Right renal pelvis (tissue), 4 donors: Measurements from ENCODE around the gene ZNF609. TPM values are rescaled to one million over a fixed set of nuclear protein-coding genes. Genes with fewer than 3 reads are reported as not detected.

Source experiments
- DNase-seq, 4 donors: peaks; one replicate each; pipeline ENCODE4 v3.0.0-alpha.2; 2013; ENCODE audit warnings: low read depth in 4 of 4, low spot score in 3 of 4, missing footprints in 1 of 4
- polyA plus RNA-seq, 4 donors: library from polyadenylated mRNA; unstranded; fragments of 120-200 nt; gene quantifications; one replicate each; pipeline ENCODE4 v1.2.1, GENCODE V29; 2013; ENCODE audit not compliant: insufficient read length in 4 of 4

Gene ZNF609
- polyA plus RNA-seq, 4 donors, result 34.9 to 37.7 (median 36.3) TPM

- no peak for DNase-seq
These were observed 250.5 kb downstream of the ZNF609 start for GRCh38 chr15:64710676-64711428.

- DNase-seq, result no peak
These were observed 252.0 kb downstream of the ZNF609 start for GRCh38 chr15:64712353-64712752.

- DNase-seq, result no peak
These were observed 253.2 kb downstream of the ZNF609 start for GRCh38 chr15:64713592-64713991.

- DNase-seq, result no peak
These were observed 256.1 kb downstream of the ZNF609 start for GRCh38 chr15:64716452-64716851.

- DNase-seq, result no peak
These were observed 256.8 kb downstream of the ZNF609 start for GRCh38 chr15:64717130-64717529.

GRCh38 chr15:64717735-64718495, 257.5 kb downstream of the ZNF609 start:
- DNase-seq, result no peak

GRCh38 chr15:64720188-64720587, 259.8 kb downstream of the ZNF609 start:
- DNase-seq, result no peak

- DNase-seq, result no peak
These were observed 269.8 kb downstream of the ZNF609 start for GRCh38 chr15:64730151-64730550.

GRCh38 chr15:64731012-64731804, 270.8 kb downstream of the ZNF609 start:
- peak in 3 of 4 donors; percentile 75 to 83 (median 75) for DNase-seq

GRCh38 chr15:64731805-64732151, 271.4 kb downstream of the ZNF609 start:
- no peak for DNase-seq

GRCh38 chr15:64732156-64732860, 271.9 kb downstream of the ZNF609 start:
- DNase-seq, result no peak

Other genes with a start within 250 kb of the ZNF609 start
- 10 to 100 TPM; 18.7 to 23.1 (median 21.1) TPM for gene CSNK1G1, start 104.4 kb upstream of the ZNF609 start, polyA plus RNA-seq
- 10 to 100 TPM; 51.2 to 61.0 (median 58.4) TPM for gene PCLAF, start 79.1 kb upstream of the ZNF609 start, polyA plus RNA-seq
- gene TRIP4, start 72.7 kb upstream of the ZNF609 start, polyA plus RNA-seq, result 10 to 100 TPM; 38.8 to 47.6 (median 43.0) TPM